GM12878 (cell line): ENCODE measurements around the gene SF3B6. TPM values are rescaled to one million over a fixed set of nuclear protein-coding genes. Genes with fewer than 3 reads are reported as not detected.
A peak's percentile ranks its signal among the peaks of the same experiment; 100 is the strongest.

Experiments used
- ATAC-seq: fragments of 200-7000 bp; cut with Tn5 transposase; 3 replicates; pipeline ENCODE4 v1.9.1; 2020; ENCODE audit warnings: mild to moderate bottlenecking, moderate library complexity
- BruUV-seq: library from RNA; stranded (reverse); fragments of 400-500 nt; replicated peaks from 2 replicates; lab custom pipeline; 2021; lab: Mats Ljungman, UMichigan
- CTCF ChIA-PET: fragments of 300-600 bp; sonication (Branson Sonifier 250); formaldehyde crosslinking; extraction: SDS; loops from one replicate; lab custom pipeline; 2021; ENCODE audit warnings: inconsistent platforms; lab: Yijun Ruan, JAX
- POLR2A ChIA-PET: fragments of 350-600 bp; formaldehyde crosslinking; extraction: SDS; loops from one replicate; lab custom pipeline; 2021; ENCODE audit warnings: inconsistent platforms; lab: Charles Lee
- RAD21 ChIA-PET: fragments of 300-600 bp; sonication (Branson Sonifier 250); formaldehyde crosslinking; loops from one replicate; lab custom pipeline; 2023; ENCODE audit warnings: antibody characterized with exemption; ENCODE audit not compliant: unreplicated experiment; lab: Charles Lee
- SMC1A ChIA-PET: fragments of 300-600 bp; sonication (Branson Sonifier 250); formaldehyde crosslinking; loops from one replicate; lab custom pipeline; 2023; ENCODE audit not compliant: unreplicated experiment, uncharacterized antibody; lab: Charles Lee
- DNase-seq: peaks from one replicate; pipeline ENCODE4 v3.0.0-alpha.2; 2011; ENCODE audit warnings: low read depth, low spot score
- FAIRE-seq: peaks from 3 replicates; lab custom pipeline; 2011; peaks lifted over from hg19 to GRCh38; lab: Jason Lieb, UNC
- H2AFZ ChIP-seq: 2 replicates; pipeline ENCODE4 v1.6.0; 2011; ENCODE audit warnings: low read depth, low read length, control low read depth; ENCODE audit not compliant: control insufficient read depth
- H3K27ac ChIP-seq: 2 replicates; pipeline ENCODE4 v1.5.1; 2011; ENCODE audit warnings: control low read depth; ENCODE audit not compliant: control insufficient read depth, insufficient read depth
- H3K27me3 ChIP-seq, 2 experiments: replicated peaks in 1 of 2; 2 replicates each; pipeline versions ENCODE4 v1.6.0 to v1.6.1; 2011; ENCODE audit warnings: low read length in 1 of 2; ENCODE audit not compliant: control insufficient read depth in 2 of 2, insufficient read depth in 2 of 2
- H3K36me3 ChIP-seq, 2 experiments: 2 replicates each; pipeline ENCODE4 v1.5.1; 2011; ENCODE audit warnings: low read length in 1 of 2; ENCODE audit not compliant: control insufficient read depth in 2 of 2, insufficient read depth in 2 of 2
- H3K4me1 ChIP-seq: 2 replicates; pipeline ENCODE4 v1.6.1; 2011; ENCODE audit warnings: mild to moderate bottlenecking, low read length, moderate library complexity, mixed read lengths; ENCODE audit not compliant: control insufficient read depth, insufficient read depth
- H3K4me2 ChIP-seq: 2 replicates; pipeline ENCODE4 v1.6.0; 2011; ENCODE audit warnings: control low read depth; ENCODE audit not compliant: control insufficient read depth, insufficient read depth
- H3K4me3 ChIP-seq: fragments of 200-600 bp; sonication (generic); 2 replicates; pipeline ENCODE4 v1.5.1; 2016
- H3K79me2 ChIP-seq: 2 replicates; pipeline ENCODE4 v1.6.0; 2011; ENCODE audit warnings: low read length; ENCODE audit not compliant: control insufficient read depth, insufficient read depth
- H3K9ac ChIP-seq: 2 replicates; pipeline ENCODE4 v1.8.0; 2011; ENCODE audit warnings: low read length, control low read depth, mixed read lengths; ENCODE audit not compliant: control insufficient read depth, insufficient read depth
- H3K9me3 ChIP-seq: replicated peaks from 3 replicates; pipeline ENCODE4 v1.5.1; 2011; ENCODE audit warnings: mild to moderate bottlenecking, low read length; ENCODE audit not compliant: control insufficient read depth, insufficient read depth
- H4K20me1 ChIP-seq: 2 replicates; pipeline ENCODE4 v1.6.0; 2011; ENCODE audit not compliant: control insufficient read depth, insufficient read depth
- BHLHE40 ChIP-seq, 2 experiments: fragments of 450-650 bp in 1 of 2; IDR thresholded peaks; 2 replicates each; pipeline ENCODE4 v1.6.1; 2011 to 2017; ENCODE audit warnings: low read depth in 2 of 2, borderline replicate concordance in 1 of 2, improper control_type of control experiment in 1 of 2, low read length in 1 of 2, mild to moderate bottlenecking in 1 of 2
- IRF3 ChIP-seq: fragments of 450-650 bp; IDR thresholded peaks from 2 replicates; pipeline ENCODE4 v1.6.1; 2014; ENCODE audit warnings: mild to moderate bottlenecking
- MXI1 ChIP-seq: fragments of 150-350 bp; IDR thresholded peaks from 2 replicates; pipeline ENCODE4 v1.6.1; 2011; ENCODE audit warnings: low read depth, mild to moderate bottlenecking, inconsistent platforms, low read length, improper control_type of control experiment
- POLR2A ChIP-seq: IDR thresholded peaks from 2 replicates; pipeline ENCODE4 v1.6.1; 2011; ENCODE audit warnings: low read depth, mild to moderate bottlenecking, low read length
- REST ChIP-seq: IDR thresholded peaks from 2 replicates; pipeline ENCODE4 v1.6.1; 2012; ENCODE audit warnings: mild to moderate bottlenecking, low read depth, low read length
- TARDBP ChIP-seq: IDR thresholded peaks from 2 replicates; pipeline ENCODE4 v1.6.1; 2016; ENCODE audit warnings: borderline replicate concordance
- WGBS: methylation state at CpG from one replicate; pipeline ENCODE4 v1.1.6; 2016; ENCODE audit warnings: low lambda C conversion rate; ENCODE audit not compliant: insufficient replicate concordance, insufficient coverage; ENCODE audit errors: missing lambda C conversion rate; 5-methylcytosine and 5-hydroxymethylcytosine counted together
- in situ Hi-C: fragments of 300-500 bp; cut with MboI; formaldehyde crosslinking; loops from 9 replicates; pipeline ENCODE4 v1.14.3; 2018; ENCODE audit warnings: mixed read lengths
- intact Hi-C: fragments of 100-400 bp; cut with micrococcal nuclease; formaldehyde crosslinking; loops from one replicate; pipeline ENCODE4 v1.14.2; 2022; ENCODE audit not compliant: unreplicated experiment
- polyA plus RNA-seq, 11 experiments: library from polyadenylated mRNA; depleted of rRNA in 4 of 11; unstranded in 6 of 11; stranded (reverse) in 5 of 11; fragments of >200 nt; fragmentation: Nextera tagmentation in 4 of 11; fragmentation: Illumina TruSeq in 1 of 11; extraction: Ambion mirVana in 4 of 11; extraction: Trizol in 1 of 11; gene quantifications; 1 replicate in 1 of 11; 2 replicates in 10 of 11; pipeline versions ENCODE4 v1.2.1 to v1.2.3, GENCODE V29; 2011 to 2016; ENCODE audit warnings: inconsistent platforms in 2 of 11, missing spikeins in 2 of 11, low read depth in 1 of 11
- total RNA-seq, 4 experiments: library from RNA; depleted of rRNA in 3 of 4; stranded (reverse); fragments of >200 nt in 3 of 4; fragmentation: Illumina TruSeq in 1 of 4; extraction: Trizol in 1 of 4; gene quantifications; 2 replicates each; pipeline versions ENCODE4 v1.2.1 to v1.2.3, GENCODE V29; 2013 to 2021

The SF3B6 gene
- total and polyA plus RNA-seq, 10 of the 15 experiments (the other 5 are each of a cell fraction or from before 2014, with no cell fraction given), result 118 to 584 (median 270) TPM

DNA sequence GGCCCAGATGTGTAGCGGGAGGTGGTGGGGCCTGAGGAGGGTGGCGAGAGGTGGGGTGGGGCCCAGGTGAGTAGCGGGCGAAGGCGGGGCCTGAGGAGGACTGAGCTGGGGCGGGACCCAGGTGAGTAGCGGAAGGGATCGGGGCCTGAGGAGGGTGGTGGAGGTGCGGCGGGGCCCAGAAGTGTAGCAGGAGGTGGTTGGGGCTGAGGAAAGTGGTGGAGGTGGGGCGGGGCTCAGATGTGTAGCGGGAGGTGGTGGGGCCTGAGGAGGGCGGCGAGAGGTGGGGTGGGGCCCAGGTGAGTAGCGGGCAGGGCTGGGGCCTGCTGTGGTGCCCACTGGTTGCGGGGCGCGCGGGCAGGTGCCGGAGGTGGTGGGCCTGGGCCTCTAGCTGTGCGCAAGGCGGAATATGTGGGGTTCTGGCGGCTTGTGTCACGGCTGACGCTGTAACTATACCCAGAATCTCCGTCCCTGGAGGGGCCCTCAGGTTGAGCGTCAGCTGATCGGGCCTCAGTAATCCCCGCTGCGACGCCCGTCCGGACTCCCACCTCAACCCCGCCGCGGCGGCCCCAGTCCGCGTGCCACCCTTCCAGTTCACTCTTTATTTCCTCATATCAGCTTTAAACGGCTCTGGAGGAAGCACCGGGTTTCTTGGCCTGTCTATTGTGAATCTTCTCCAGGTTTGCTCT is 866 bp upstream of the SF3B6 start:
- ATAC-seq (peak; percentile 39), FAIRE-seq (no peak), DNase-seq (no peak)
- no peaks in the 10 kb centered on the region; a peak in 1 of 4 replicates for H3K36me3 ChIP-seq
- H3K27ac ChIP-seq, result no peak overlapping the region; the same call in 1 of the 2 replicates
- intact Hi-C loops (loop anchor here (1.0 to 2.0 kb wide), 2 partner anchors 30 to 150 kb away; partner anchors contain the start of genes ATAD2B and WDCP), in situ Hi-C loops (no loop called here)
- H2AFZ ChIP-seq, result peak overlapping the region; percentile 78
- ChIA-PET SMC1A (interaction anchor here (0.8 to 4.0 kb wide), 8 partner anchors 30 to 253 kb away, joined by 3 to 24 read pairs (median 3); partner anchors contain the start of genes ATAD2B and WDCP), CTCF (interaction anchor here (1.4 to 3.8 kb wide), 5 partner anchors 8 to 253 kb away, joined by 5 to 34 read pairs (median 12); partner anchors contain the start of genes ATAD2B, TP53I3 and WDCP), RAD21 (interaction anchor here (0.5 to 2.6 kb wide), 10 partner anchors 8 to 302 kb away, joined by 3 to 45 read pairs (median 4); partner anchors contain the start of genes ATAD2B, FAM228B, TP53I3 and WDCP)
- H3K9me3 ChIP-seq, result no peaks in the 10 kb centered on the region; the same call in 2 of the 3 replicates
- no peaks in the 10 kb centered on the region for H4K20me1 ChIP-seq
- WGBS, result under 1% methylated on average over 26 of the region's 41 CpGs
- H3K79me2 ChIP-seq, result peaks cover 27% of the 10 kb centered on the region
- peaks cover 9% of the 10 kb centered on the region for H3K4me1 ChIP-seq
- peak overlapping the region; percentile 79 for H3K9ac ChIP-seq
- H3K4me3 ChIP-seq, result peak overlapping the region; percentile 89
- TF ChIP-seq POLR2A (peak; percentile 27; the same call in 1 of the 2 replicates), IRF3 (no peak), TARDBP (no peak), BHLHE40 (IDR thresholded peaks at IDR 0.05; ENCODE audit: borderline replicate concordance in 1 of 2, low read depth in 2 of 2, low read length in 1 of 2) (0 out of 4 replicates have a peak, but pooled peaks of 1 of the 2 experiments have one; percentile 6), REST (no peak), MXI1 (peak; percentile 13; the same call in 1 of the 2 replicates)
- TF ChIP-seq, all 136 proteins: peak for 3
- Histone ChIP-seq H3K4me2 (peak overlapping the region; percentile 87), H3K27me3 (no peaks in the 10 kb centered on the region)
- POLR2A ChIA-PET, result interaction anchor here (0.5 to 2.0 kb wide), 10 partner anchors 8 to 307 kb away, joined by 3 to 16 read pairs (median 4); partner anchors contain the start of genes ATAD2B, TP53I3 and WDCP
- BruUV-seq, result no TSS peak
